Activated T-helper 1 cell treated with anti-CD3 and anti-CD28 coated beads, Interleukin-12 subunit alpha, Interleukin-12 subunit beta, Interleukin-2, Interleukin-4 antibody, amounts not matched to agents 30 ng/mL and 10 ng/mL and 1 ng/mL, durations not matched to agents 14 hours and 24 hours and 36 hours (primary cell): ENCODE results near the gene SLCO3A1. TPM values are rescaled to one million over a fixed set of nuclear protein-coding genes. Genes with fewer than 3 reads are reported as not detected.

Experiments used
- DNase-seq: peaks from one replicate; pipeline ENCODE4 v3.0.0; 2021; ENCODE audit warnings: low spot score
- H3K27ac Mint-ChIP-seq: one replicate; pipeline ENCODE4 v1.8.0; 2021; ENCODE audit warnings: mild to moderate bottlenecking, mixed read lengths
- H3K27me3 Mint-ChIP-seq: one replicate; pipeline ENCODE4 v1.8.0; 2022; ENCODE audit warnings: mild to moderate bottlenecking, moderate library complexity, mixed read lengths; ENCODE audit not compliant: insufficient read depth
- H3K36me3 Mint-ChIP-seq: one replicate; pipeline ENCODE4 v1.8.0; 2021; ENCODE audit warnings: low read depth, mixed read lengths
- H3K4me1 Mint-ChIP-seq: one replicate; pipeline ENCODE4 v1.8.0; 2021; ENCODE audit warnings: low read depth, mixed read lengths
- H3K4me3 Mint-ChIP-seq: one replicate; pipeline ENCODE4 v1.8.0; 2021; ENCODE audit warnings: mild to moderate bottlenecking, moderate library complexity, mixed read lengths
- H3K9me3 Mint-ChIP-seq: one replicate; pipeline ENCODE4 v1.8.0; 2021; ENCODE audit warnings: mixed read lengths
- intact Hi-C: fragments of 100-400 bp; cut with micrococcal nuclease; formaldehyde crosslinking; loops from one replicate; pipeline ENCODE4 v1.15.1; 2024
- total RNA-seq: library from RNA; stranded (reverse); gene quantifications from 2 replicates; pipeline ENCODE4 v1.2.3, GENCODE V29; 2022

SLCO3A1 gene
- total RNA-seq, 1 donor from 2014 or later, result 20.0 TPM

DNA sequence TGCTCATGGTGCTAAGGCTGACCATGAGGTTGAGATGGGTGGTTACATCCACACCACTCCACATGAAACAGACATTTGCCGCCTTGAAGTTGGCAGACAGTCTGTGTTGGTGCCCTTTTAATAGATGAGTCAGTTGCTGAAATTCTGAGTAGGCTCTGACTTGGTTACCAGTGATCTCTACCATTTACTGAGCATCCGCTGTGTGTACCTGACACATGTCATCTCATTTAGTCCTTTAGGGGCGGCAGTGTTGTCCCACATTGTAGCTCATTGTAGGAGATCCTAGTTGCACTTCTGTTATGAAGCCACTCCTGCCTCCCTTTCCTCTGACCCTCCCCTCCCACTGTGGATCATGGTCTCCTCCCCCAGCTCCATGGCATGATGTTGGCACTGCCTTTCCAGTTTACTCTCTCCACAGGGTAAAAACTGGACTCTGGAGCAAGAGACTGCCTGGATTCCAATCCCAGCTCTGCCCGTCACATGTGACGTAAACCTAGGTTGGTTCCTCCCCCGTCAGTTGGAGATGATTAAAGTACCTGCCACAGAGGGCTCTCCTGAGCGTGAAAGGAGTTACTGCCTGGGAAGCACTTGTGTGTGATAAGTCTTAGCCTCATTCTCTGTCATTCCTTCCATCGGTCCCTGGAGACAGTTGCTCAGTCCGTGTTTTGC is 21.6 kb downstream of the SLCO3A1 start:
- H3K9me3 Mint-ChIP-seq, result no peaks in the 10 kb centered on the region
- H3K27me3 Mint-ChIP-seq, result peaks cover 4% of the 10 kb centered on the region
- H3K4me1 Mint-ChIP-seq, result peaks cover 21% of the 10 kb centered on the region
- no peak for DNase-seq
- H3K4me3 Mint-ChIP-seq, result no peak overlapping the region
- H3K27ac Mint-ChIP-seq, result no peak overlapping the region
- intact Hi-C loops, result no loop called here
- peaks cover 15% of the 10 kb centered on the region for H3K36me3 Mint-ChIP-seq

DNA sequence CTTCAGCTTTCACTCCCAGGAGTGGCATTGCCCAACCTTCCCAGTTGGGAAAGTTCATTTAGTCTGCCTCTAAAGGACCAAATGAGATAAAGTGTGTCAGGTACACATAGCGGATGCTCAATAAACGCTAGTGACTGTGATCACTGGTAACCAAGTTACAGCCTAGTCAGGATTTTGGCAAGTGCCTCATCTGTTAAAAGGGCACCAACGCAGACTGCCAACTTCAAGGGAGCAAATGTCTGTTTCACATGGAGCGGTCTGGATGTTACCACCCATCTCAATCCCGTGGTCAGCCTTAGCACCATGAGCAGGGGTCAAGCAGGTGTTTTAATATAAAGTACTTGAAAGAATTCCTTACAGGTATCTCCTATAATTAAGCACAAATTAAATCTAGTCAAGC is 22.7 kb downstream of the SLCO3A1 start:
- Mint-ChIP-seq H3K27ac (no peak overlapping the region), H3K4me1 (peaks cover 23% of the 10 kb centered on the region), H3K4me3 (no peak overlapping the region), H3K27me3 (peaks cover 2% of the 10 kb centered on the region), H3K9me3 (no peaks in the 10 kb centered on the region), H3K36me3 (peaks cover 14% of the 10 kb centered on the region)
- intact Hi-C loops, result no loop called here
- no peak for DNase-seq

- Mint-ChIP-seq H3K4me1 (peaks cover 20% of the 10 kb centered on the region), H3K9me3 (no peaks in the 10 kb centered on the region), H3K27ac (no peak overlapping the region), H3K36me3 (peaks cover 14% of the 10 kb centered on the region), H3K4me3 (no peak overlapping the region), H3K27me3 (peaks cover 4% of the 10 kb centered on the region)
- no peak for DNase-seq
- intact Hi-C loops, result no loop called here
Observed at GRCh38 chr15:91878319-91878870, 24.9 kb downstream of the SLCO3A1 start.

DNA sequence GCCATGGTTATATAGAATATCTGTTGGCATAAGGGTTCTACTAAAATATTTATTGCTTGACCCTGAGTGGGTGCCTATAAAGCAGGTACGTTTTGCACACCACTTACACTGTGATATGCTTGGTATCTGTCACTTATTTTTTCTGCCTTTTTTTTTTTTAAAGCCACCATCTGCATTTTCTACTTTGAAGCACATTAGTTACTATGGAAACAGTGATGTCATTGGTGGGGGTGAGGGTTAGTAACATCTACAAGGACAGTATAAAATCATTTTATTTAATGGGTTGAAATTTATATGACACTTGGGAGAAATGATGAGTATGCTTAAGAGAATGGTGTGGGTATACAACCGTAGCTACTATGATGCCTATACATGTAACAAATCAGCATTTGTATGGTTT is 25.6 kb downstream of the SLCO3A1 start:
- intact Hi-C loops, result no loop called here
- Mint-ChIP-seq H3K4me3 (no peak overlapping the region), H3K27ac (no peak overlapping the region), H3K9me3 (no peaks in the 10 kb centered on the region), H3K27me3 (peaks cover 4% of the 10 kb centered on the region), H3K4me1 (peaks cover 20% of the 10 kb centered on the region), H3K36me3 (peaks cover 14% of the 10 kb centered on the region)
- no peak for DNase-seq

GRCh38 chr15:91880373-91880772 is 26.9 kb downstream of the SLCO3A1 start:
- H3K4me3 Mint-ChIP-seq, result no peak overlapping the region
- H3K27ac Mint-ChIP-seq, result no peak overlapping the region
- peaks cover 24% of the 10 kb centered on the region for H3K4me1 Mint-ChIP-seq
- DNase-seq, result no peak
- H3K9me3 Mint-ChIP-seq, result no peaks in the 10 kb centered on the region
- intact Hi-C loops, result no loop called here
- H3K27me3 Mint-ChIP-seq, result peaks cover 4% of the 10 kb centered on the region
- H3K36me3 Mint-ChIP-seq, result peaks cover 14% of the 10 kb centered on the region

DNA sequence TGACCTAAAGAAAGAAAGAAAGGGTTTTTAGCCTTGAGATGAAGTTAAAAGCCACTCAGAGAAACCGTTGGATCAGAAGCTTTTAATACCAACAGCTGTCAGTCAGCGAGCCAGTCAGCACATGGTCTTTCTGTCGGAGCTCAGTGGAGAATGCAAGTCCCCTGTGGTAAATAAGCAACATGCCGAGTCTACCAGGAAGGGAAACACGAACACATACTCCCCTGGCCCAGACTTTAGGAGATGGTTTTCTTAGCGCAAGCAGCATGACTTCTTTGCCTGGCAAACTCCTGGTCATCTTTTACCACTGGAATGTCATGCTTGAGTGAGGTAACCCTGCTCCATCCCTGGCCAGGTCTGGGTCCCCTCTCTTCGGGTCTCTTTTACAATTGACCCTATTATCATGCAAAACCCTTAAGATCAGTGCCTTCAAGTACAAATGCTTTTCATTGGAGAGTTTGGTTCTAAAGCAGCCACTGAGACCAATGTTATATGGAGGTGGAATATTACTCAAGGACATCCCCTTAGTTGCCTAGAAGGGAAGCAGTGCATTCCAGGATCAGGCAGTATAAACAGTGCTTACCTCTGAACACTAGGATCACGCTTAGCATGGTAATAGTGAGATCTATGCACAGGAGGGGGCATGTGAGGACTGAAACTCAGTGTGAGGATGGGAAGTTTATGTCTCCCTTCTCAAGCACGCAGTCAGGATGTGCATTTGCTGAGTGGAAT is 28.2 kb downstream of the SLCO3A1 start:
- Mint-ChIP-seq H3K27ac (no peak overlapping the region), H3K9me3 (no peaks in the 10 kb centered on the region)

GRCh38 chr15:91882858-91883586 is 29.5 kb downstream of the SLCO3A1 start:
- Mint-ChIP-seq H3K9me3 (no peaks in the 10 kb centered on the region), H3K4me1 (peaks cover 27% of the 10 kb centered on the region), H3K36me3 (peaks cover 6% of the 10 kb centered on the region), H3K27ac (no peak overlapping the region), H3K4me3 (no peak overlapping the region), H3K27me3 (peaks cover 2% of the 10 kb centered on the region)
- no peak for DNase-seq
- intact Hi-C loops, result no loop called here

More for the DNA sequence above, 28.2 kb downstream of the SLCO3A1 start:
- intact Hi-C loops, result no loop called here
- Mint-ChIP-seq H3K27me3 (peaks cover 4% of the 10 kb centered on the region), H3K4me3 (no peak overlapping the region), H3K4me1 (peaks cover 33% of the 10 kb centered on the region), H3K36me3 (peaks cover 14% of the 10 kb centered on the region)
- no peak for DNase-seq

GRCh38 chr15:91884606-91885005 is 31.1 kb downstream of the SLCO3A1 start:
- H3K4me1 Mint-ChIP-seq, result peaks cover 27% of the 10 kb centered on the region
- no peak overlapping the region for H3K4me3 Mint-ChIP-seq
- H3K27ac Mint-ChIP-seq, result no peak overlapping the region
- no peak for DNase-seq
- no peaks in the 10 kb centered on the region for H3K9me3 Mint-ChIP-seq
- intact Hi-C loops, result no loop called here
- H3K36me3 Mint-ChIP-seq, result peaks cover 6% of the 10 kb centered on the region
- peaks cover 2% of the 10 kb centered on the region for H3K27me3 Mint-ChIP-seq

GRCh38 chr15:91885054-91885453 is 31.5 kb downstream of the SLCO3A1 start:
- peaks cover 2% of the 10 kb centered on the region for H3K27me3 Mint-ChIP-seq
- no peak for DNase-seq
- H3K4me1 Mint-ChIP-seq, result peaks cover 24% of the 10 kb centered on the region
- peaks cover 4% of the 10 kb centered on the region for H3K36me3 Mint-ChIP-seq
- no peak overlapping the region for H3K27ac Mint-ChIP-seq
- no peak overlapping the region for H3K4me3 Mint-ChIP-seq
- no peaks in the 10 kb centered on the region for H3K9me3 Mint-ChIP-seq
- intact Hi-C loops, result no loop called here

- no peaks in the 10 kb centered on the region for H3K9me3 Mint-ChIP-seq
- H3K36me3 Mint-ChIP-seq, result no peaks in the 10 kb centered on the region
- no peak overlapping the region for H3K27ac Mint-ChIP-seq
- no peak for DNase-seq
- H3K4me1 Mint-ChIP-seq, result peaks cover 16% of the 10 kb centered on the region
- intact Hi-C loops, result loop anchor here (1.0 kb wide), 1 partner anchor 192 kb away; no protein-coding TSS in a partner anchor
- H3K27me3 Mint-ChIP-seq, result peaks cover 2% of the 10 kb centered on the region
- no peak overlapping the region for H3K4me3 Mint-ChIP-seq
Observed at GRCh38 chr15:91885714-91886270, 32.3 kb downstream of the SLCO3A1 start.

GRCh38 chr15:91886878-91887277 is 33.4 kb downstream of the SLCO3A1 start:
- no peaks in the 10 kb centered on the region for H3K27me3 Mint-ChIP-seq
- DNase-seq, result no peak
- intact Hi-C loops, result loop anchor here (1.0 kb wide), 1 partner anchor 190 kb away; no protein-coding TSS in a partner anchor
- H3K4me3 Mint-ChIP-seq, result no peak overlapping the region
- H3K4me1 Mint-ChIP-seq, result peaks cover 13% of the 10 kb centered on the region
- H3K9me3 Mint-ChIP-seq, result no peaks in the 10 kb centered on the region
- H3K27ac Mint-ChIP-seq, result no peak overlapping the region
- no peaks in the 10 kb centered on the region for H3K36me3 Mint-ChIP-seq

DNA sequence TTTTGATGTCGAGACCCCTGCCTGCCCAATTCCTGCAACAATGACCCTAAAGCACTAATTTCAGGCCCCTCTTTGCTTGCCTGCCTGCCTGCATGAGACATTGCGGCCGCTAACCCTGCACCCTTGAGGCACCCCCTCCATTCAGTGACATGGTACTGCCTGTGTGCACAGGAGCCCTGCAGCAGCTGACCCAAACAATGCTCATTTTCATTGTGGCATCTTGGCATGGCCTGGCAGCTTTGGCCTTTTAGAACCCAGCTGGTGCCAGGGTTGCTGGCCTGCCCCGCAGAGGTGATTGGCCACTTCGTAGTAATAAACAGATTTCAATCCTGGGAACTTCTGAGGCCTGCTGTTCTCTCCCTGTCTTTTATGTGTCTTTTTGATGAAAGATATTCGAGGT is 33.8 kb downstream of the SLCO3A1 start:
- Mint-ChIP-seq H3K27ac (no peak overlapping the region), H3K4me3 (no peak overlapping the region), H3K27me3 (no peaks in the 10 kb centered on the region), H3K4me1 (peaks cover 13% of the 10 kb centered on the region), H3K9me3 (no peaks in the 10 kb centered on the region), H3K36me3 (no peaks in the 10 kb centered on the region)
- intact Hi-C loops, result no loop called here
- no peak for DNase-seq
